ENCODE measurements around the gene DIP2A. TPM values are rescaled to one million over a fixed set of nuclear protein-coding genes. Genes with fewer than 3 reads are reported as not detected.
"Not testable (repeated sequence)": the region's sequence is repeated elsewhere in the genome, so short reads cannot be mapped to it uniquely, and the experiment has no call there.

DIP2A gene
- total and polyA plus RNA-seq, 11 donors, result 13.4 to 31.9 (median 22.6) TPM

DNA sequence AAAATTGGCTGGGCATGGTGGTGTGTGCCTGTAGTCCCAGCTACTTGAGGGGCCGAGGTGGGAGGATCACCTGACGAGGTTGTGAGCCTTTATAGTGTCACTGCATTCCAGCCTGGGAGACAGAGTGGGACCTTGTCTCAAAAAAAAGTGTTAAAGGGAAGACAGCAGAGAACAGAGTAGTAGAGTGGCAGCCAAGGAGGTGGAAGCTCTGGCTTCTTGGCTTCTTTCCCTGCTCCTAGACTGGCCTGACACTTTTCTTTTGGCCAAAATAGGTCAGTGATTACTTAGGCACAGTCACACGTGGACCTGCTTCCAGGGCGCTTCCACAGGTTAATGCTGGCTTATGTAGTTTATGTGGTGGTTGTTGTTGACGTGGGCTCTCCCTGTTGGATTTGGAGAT, 3.2 kb downstream of the DIP2A start:
- H3K27me3 ChIP-seq, result no peaks in the 10 kb centered on the region
- WGBS, 4 donors, result 43 to 53% (median 45%) methylated on average over 5 of the region's 5 CpGs
- H3K27ac ChIP-seq, result peak overlapping the region in 7 of 12 donors; percentile 1 to 35 (median 15)
- peaks cover 0 to 55% (median 21%) of the 10 kb centered on the region in 12 donors for H3K4me1 ChIP-seq
- intact Hi-C loops (cut with DNase I), result loop anchor here in 1 of 10 donors (5.0 kb wide), 1 partner anchor 55 kb away; no protein-coding TSS in a partner anchor
- DNase-seq (no peak), ATAC-seq (no peak)
- no peak overlapping the region for H3K4me3 ChIP-seq
- peaks cover 0 to 31% (median 7%) of the 10 kb centered on the region in 9 donors for H3K36me3 ChIP-seq
- TF ChIP-seq, protein P1, sequence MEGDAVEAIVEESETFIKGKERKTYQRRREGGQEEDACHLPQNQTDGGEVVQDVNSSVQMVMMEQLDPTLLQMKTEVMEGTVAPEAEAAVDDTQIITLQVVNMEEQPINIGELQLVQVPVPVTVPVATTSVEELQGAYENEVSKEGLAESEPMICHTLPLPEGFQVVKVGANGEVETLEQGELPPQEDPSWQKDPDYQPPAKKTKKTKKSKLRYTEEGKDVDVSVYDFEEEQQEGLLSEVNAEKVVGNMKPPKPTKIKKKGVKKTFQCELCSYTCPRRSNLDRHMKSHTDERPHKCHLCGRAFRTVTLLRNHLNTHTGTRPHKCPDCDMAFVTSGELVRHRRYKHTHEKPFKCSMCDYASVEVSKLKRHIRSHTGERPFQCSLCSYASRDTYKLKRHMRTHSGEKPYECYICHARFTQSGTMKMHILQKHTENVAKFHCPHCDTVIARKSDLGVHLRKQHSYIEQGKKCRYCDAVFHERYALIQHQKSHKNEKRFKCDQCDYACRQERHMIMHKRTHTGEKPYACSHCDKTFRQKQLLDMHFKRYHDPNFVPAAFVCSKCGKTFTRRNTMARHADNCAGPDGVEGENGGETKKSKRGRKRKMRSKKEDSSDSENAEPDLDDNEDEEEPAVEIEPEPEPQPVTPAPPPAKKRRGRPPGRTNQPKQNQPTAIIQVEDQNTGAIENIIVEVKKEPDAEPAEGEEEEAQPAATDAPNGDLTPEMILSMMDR (IDR thresholded peaks at IDR 0.05), result no peak
- no peak for TF ChIP-seq POLR2A (IDR thresholded peaks at IDR 0.05)
- no peaks in the 10 kb centered on the region for H3K9me3 ChIP-seq

DNA sequence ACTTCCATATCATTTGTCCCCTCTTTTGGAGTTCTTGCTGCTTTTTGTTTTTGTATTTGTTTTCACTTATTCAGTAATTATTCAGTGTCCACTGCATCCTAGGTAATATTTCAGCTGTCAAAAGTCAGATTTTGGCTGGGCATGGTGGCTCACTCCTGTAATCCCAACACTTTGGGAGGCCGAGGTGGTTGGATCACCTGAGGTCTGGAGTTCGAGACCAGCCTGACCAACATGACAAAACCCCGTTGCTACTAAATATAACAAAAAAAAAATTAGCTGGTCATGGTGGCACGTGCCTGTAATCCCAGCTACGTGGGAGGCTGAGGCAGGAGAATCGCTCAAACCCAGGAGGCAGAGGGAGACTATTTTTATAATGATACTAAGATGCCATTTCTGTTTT, 6.5 kb downstream of the DIP2A start:
- ATAC-seq, result not testable (repeated sequence)
- 87 to 91% (median 90%) methylated on average over 6 of the region's 6 CpGs for WGBS, 4 donors

GRCh38 chr21:46465651-46466050, 7.0 kb downstream of the DIP2A start:
- H3K27me3 ChIP-seq, result no peaks in the 10 kb centered on the region
- no peak for DNase-seq
- H3K9me3 ChIP-seq, result no peaks in the 10 kb centered on the region
- TF ChIP-seq POLR2A (IDR thresholded peaks at IDR 0.05), result no peak
- TF ChIP-seq, protein P1 (IDR thresholded peaks at IDR 0.05), result no peak
- intact Hi-C loops (cut with DNase I), result no loop called here
- no peak overlapping the region for H3K4me3 ChIP-seq
- peaks cover 0 to 34% (median 9%) of the 10 kb centered on the region in 12 donors for H3K4me1 ChIP-seq
- 74 to 79% (median 77%) methylated on average over 3 of the region's 3 CpGs for WGBS, 4 donors
- no peak for ATAC-seq
- H3K36me3 ChIP-seq, result peaks cover 0 to 44% (median 11%) of the 10 kb centered on the region in 9 donors
- H3K27ac ChIP-seq, result peak overlapping the region in 1 of 12 donors; percentile 33

More for the DNA sequence above, 6.5 kb downstream of the DIP2A start:
- intact Hi-C loops (cut with DNase I); H3K4me3 ChIP-seq; DNase-seq; H3K27me3 ChIP-seq; H3K9me3 ChIP-seq: not testable (repeated sequence)
- H3K4me1 ChIP-seq, result peaks cover 0 to 39% (median 12%) of the 10 kb centered on the region in 12 donors
- H3K36me3 ChIP-seq, result peaks cover 0 to 44% (median 11%) of the 10 kb centered on the region in 9 donors
- peak overlapping the region in 1 of 12 donors; percentile 33 for H3K27ac ChIP-seq

DNA sequence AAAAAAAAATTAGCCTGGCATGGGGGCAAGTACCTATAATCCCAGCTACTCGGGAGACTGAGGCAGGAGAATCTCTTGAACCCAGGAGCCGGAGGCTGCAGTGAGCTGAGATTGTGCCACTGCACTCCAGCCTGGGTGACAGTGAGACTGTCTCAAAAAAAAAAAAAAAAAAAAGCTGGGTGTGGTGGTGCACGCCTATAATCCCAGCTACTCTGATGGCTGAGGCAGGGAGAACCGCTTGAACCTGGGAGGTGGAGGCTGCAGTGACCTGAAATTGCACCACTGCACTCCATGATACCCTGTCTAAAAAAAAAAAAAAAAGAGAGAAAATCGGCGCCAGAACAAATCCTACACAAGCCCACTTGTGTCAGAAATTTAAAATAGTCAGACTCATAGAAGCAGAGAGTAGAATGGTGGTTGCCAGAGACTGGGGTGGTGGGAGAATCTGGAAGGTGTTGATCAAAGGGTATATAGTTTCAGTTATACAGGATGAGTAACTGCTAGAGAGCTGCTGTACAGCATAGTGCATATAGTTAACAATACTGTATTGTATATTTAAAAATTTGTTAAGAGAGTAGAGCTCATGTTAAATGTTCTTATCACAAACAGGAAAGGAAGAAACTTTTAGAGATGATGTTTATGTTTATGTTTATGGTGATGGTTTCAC, 9.6 kb downstream of the DIP2A start:
- DNase-seq (no peak), ATAC-seq (no peak)
- no peak overlapping the region for H3K4me3 ChIP-seq
- H3K36me3 ChIP-seq, result peaks cover 0 to 36% (median 8%) of the 10 kb centered on the region in 9 donors
- intact Hi-C loops (cut with DNase I), result no loop called here
- WGBS, 4 donors, result 82 to 90% (median 87%) methylated on average over 6 of the region's 6 CpGs
- no peak for TF ChIP-seq POLR2A (IDR thresholded peaks at IDR 0.05)
- TF ChIP-seq, protein P1 (IDR thresholded peaks at IDR 0.05), result no peak
- H3K4me1 ChIP-seq, result peaks cover 0 to 37% (median 11%) of the 10 kb centered on the region in 12 donors
- H3K27me3 ChIP-seq, result no peaks in the 10 kb centered on the region
- no peaks in the 10 kb centered on the region for H3K9me3 ChIP-seq
- no peak overlapping the region for H3K27ac ChIP-seq
